ENCODE results near the gene PTEN. TPM values are rescaled to one million over a fixed set of nuclear protein-coding genes. Genes with fewer than 3 reads are reported as not detected.

Gene PTEN
- total and polyA plus RNA-seq, 9 of the 15 experiments (the other 6 are each of a cell fraction or from before 2014, with no cell fraction given), result 8.4 to 56.9 (median 22.2) TPM

DNA sequence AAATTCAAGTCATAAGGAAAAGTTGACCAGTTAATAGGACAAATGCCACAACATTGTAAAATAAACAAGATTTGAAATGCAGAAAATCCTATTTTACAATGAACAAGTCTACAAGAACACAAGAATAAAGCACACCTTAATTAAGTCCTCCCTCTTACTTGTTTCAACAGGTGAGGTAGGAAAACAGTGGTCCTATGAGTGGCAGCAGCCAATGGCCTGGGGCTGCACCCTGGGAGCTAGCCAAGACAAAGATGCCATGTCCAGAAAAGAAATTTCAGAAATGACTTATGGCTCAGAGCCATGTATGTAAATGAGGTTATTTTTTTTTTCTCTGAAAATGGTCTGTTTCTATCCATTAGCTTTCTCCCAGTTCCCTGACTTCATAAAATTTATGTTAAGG is 14.4 kb upstream of the PTEN start:
- no peak overlapping the region for H3K4me2 ChIP-seq (ENCODE audit: insufficient read depth, low read length)
- ATAC-seq (no peak), FAIRE-seq (no peak), DNase-seq (ENCODE audit: extremely low read depth in 1 of 4, low spot score in 3 of 4) (no peak)
- H3K9ac ChIP-seq (ENCODE audit: insufficient read depth in 1 of 2, low read depth in 2 of 2, low read length in 2 of 2), result no peak overlapping the region
- no peaks in the 10 kb centered on the region for H3K9me3 ChIP-seq (replicated peaks; ENCODE audit: control insufficient read depth, insufficient read depth, low read depth, low read length)
- no peak overlapping the region for H2AFZ ChIP-seq (ENCODE audit: low read depth, low read length)
- H3K27ac ChIP-seq (ENCODE audit: extremely low read depth, low read depth, low read length), result no peak overlapping the region
- H3K4me1 ChIP-seq (replicated peaks in 1 of 2; ENCODE audit: control insufficient read depth in 2 of 2, insufficient read depth in 2 of 2, low read length in 2 of 2), result no peaks in the 10 kb centered on the region
- POLR2A ChIA-PET, result interaction anchor here (0.7 kb wide), 1 partner anchor 12 kb away, joined by 3 read pairs; no protein-coding TSS in a partner anchor
- H3K4me3 ChIP-seq, result no peak overlapping the region
- H3K27me3 ChIP-seq (ENCODE audit: control insufficient read depth in 2 of 2, insufficient read depth in 2 of 2, low read length in 2 of 2), result no peaks in the 10 kb centered on the region
- no peaks in the 10 kb centered on the region for H3K36me3 ChIP-seq (ENCODE audit: control insufficient read depth, insufficient read depth, low read length)
- intact Hi-C loops (cut with micrococcal nuclease) (no loop called here), in situ Hi-C loops (cut with MboI) (no loop called here)
- BruUV-seq (replicated peaks), result no TSS peak
- no peaks in the 10 kb centered on the region for H3K9me1 ChIP-seq (ENCODE audit: control insufficient read depth, insufficient read depth, low read length)
- no peaks in the 10 kb centered on the region for H3K79me2 ChIP-seq (ENCODE audit: control insufficient read depth, insufficient read depth, low read length)
- CTCF ChIA-PET (ENCODE audit: low intra/inter-chr PET ratio), result interaction anchor here (0.6 kb wide), 1 partner anchor 632 kb away, joined by 4 read pairs; no protein-coding TSS in a partner anchor
- H4K20me1 ChIP-seq (replicated peaks; ENCODE audit: control insufficient read depth, insufficient read depth, low read length), result no peaks in the 10 kb centered on the region
- TF ChIP-seq FUS (optimal IDR thresholded peaks at IDR 0.05; ENCODE audit: low read depth, low read length) (no peak), ARID4B (CRISPR knock-in tag; IDR thresholded peaks at IDR 0.05) (no peak), USF2 (CRISPR knock-in tag; IDR thresholded peaks at IDR 0.05) (no peak), SIX5 (IDR thresholded peaks at IDR 0.05; ENCODE audit: borderline replicate concordance in 1 of 2, insufficient read depth in 1 of 2, low read depth in 1 of 2, low read length in 2 of 2) (no peak), MBD1 (CRISPR knock-in tag; IDR thresholded peaks at IDR 0.05) (no peak), CTBP1 (IDR thresholded peaks at IDR 0.05; ENCODE audit: borderline replicate concordance) (no peak), MIER1 (IDR thresholded peaks at IDR 0.05; ENCODE audit: low read depth) (no peak), ZNF444 (CRISPR knock-in tag; IDR thresholded peaks at IDR 0.05) (no peak)
- TF ChIP-seq, protein P1, sequence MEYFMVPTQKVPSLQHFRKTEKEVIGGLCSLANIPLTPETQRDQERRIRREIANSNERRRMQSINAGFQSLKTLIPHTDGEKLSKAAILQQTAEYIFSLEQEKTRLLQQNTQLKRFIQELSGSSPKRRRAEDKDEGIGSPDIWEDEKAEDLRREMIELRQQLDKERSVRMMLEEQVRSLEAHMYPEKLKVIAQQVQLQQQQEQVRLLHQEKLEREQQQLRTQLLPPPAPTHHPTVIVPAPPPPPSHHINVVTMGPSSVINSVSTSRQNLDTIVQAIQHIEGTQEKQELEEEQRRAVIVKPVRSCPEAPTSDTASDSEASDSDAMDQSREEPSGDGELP (CRISPR knock-in tag; IDR thresholded peaks at IDR 0.05; ENCODE audit: borderline replicate concordance), result no peak
- TF ChIP-seq, protein P2, sequence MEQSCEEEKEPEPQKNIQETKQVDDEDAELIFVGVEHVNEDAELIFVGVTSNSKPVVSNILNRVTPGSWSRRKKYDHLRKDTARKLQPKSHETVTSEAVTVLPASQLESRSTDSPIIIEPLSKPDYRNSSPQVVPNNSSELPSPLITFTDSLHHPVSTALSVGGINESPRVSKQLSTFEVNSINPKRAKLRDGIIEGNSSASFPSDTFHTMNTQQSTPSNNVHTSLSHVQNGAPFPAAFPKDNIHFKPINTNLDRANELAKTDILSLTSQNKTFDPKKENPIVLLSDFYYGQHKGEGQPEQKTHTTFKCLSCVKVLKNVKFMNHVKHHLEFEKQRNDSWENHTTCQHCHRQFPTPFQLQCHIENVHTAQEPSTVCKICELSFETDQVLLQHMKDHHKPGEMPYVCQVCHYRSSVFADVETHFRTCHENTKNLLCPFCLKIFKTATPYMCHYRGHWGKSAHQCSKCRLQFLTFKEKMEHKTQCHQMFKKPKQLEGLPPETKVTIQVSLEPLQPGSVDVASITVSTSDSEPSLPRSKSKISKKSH (CRISPR knock-in tag; IDR thresholded peaks at IDR 0.05), result no peak

Measured in K562 (cell line).